Keratinocyte (primary cell): ENCODE results near the gene TSPEAR. TPM values are rescaled to one million over a fixed set of nuclear protein-coding genes. Genes with fewer than 3 reads are reported as not detected.

ENCODE experiments used
- DNase-seq: peaks from one replicate; pipeline ENCODE4 v3.0.0-alpha.2; 2011; ENCODE audit warnings: low read depth, missing footprints, low spot score
- FAIRE-seq: peaks from 2 replicates; lab custom pipeline; 2011; peaks lifted over from hg19 to GRCh38; lab: Jason Lieb, UNC
- H2AFZ ChIP-seq: 2 replicates; pipeline ENCODE4 v1.6.0; 2012; ENCODE audit warnings: low read length, control low read depth, inconsistent platforms; ENCODE audit not compliant: control insufficient read depth
- H3K27ac ChIP-seq: 2 replicates; pipeline ENCODE4 v1.5.1; 2011; ENCODE audit warnings: low read length; ENCODE audit not compliant: control insufficient read depth, insufficient read depth
- H3K27me3 ChIP-seq: 3 replicates; pipeline ENCODE4 v1.6.0; 2011; ENCODE audit warnings: low read length; ENCODE audit not compliant: control insufficient read depth, insufficient read depth; ENCODE audit errors: extremely low read depth
- H3K36me3 ChIP-seq, 2 experiments: 2 replicates in 1 of 2; 3 replicates in 1 of 2; pipeline ENCODE4 v1.5.1; 2011; ENCODE audit warnings: low read length in 2 of 2, mild to moderate bottlenecking in 1 of 2; ENCODE audit not compliant: control insufficient read depth in 2 of 2, insufficient read depth in 2 of 2; ENCODE audit errors: extremely low read depth in 1 of 2
- H3K4me1 ChIP-seq: 3 replicates; pipeline ENCODE4 v1.5.1; 2011; ENCODE audit warnings: low read length; ENCODE audit not compliant: control insufficient read depth, insufficient read depth; ENCODE audit errors: extremely low read depth
- H3K4me2 ChIP-seq: 3 replicates; pipeline ENCODE4 v1.6.0; 2011; ENCODE audit warnings: low read depth, low read length; ENCODE audit not compliant: control insufficient read depth, insufficient read depth; ENCODE audit errors: extremely low read depth
- H3K4me3 ChIP-seq, 3 experiments: fragments of 200-600 bp in 1 of 3; sonication (generic) in 1 of 3; 2 replicates in 2 of 3; 3 replicates in 1 of 3; pipeline ENCODE4 v1.5.1; 2011 to 2016; ENCODE audit warnings: low read length in 3 of 3, mild to moderate bottlenecking in 3 of 3, control low read depth in 2 of 3, inconsistent platforms in 1 of 3, low read depth in 1 of 3, mixed read lengths in 1 of 3, mixed run types in 1 of 3, moderate library complexity in 1 of 3; ENCODE audit not compliant: control insufficient read depth in 2 of 3, insufficient read depth in 2 of 3; ENCODE audit errors: extremely low read depth in 1 of 3
- H3K79me2 ChIP-seq: 2 replicates; pipeline ENCODE4 v1.6.0; 2012; ENCODE audit warnings: low read length; ENCODE audit not compliant: control insufficient read depth, insufficient read depth
- H3K9ac ChIP-seq: 3 replicates; pipeline ENCODE4 v1.6.0; 2011; ENCODE audit warnings: low read length; ENCODE audit not compliant: control insufficient read depth, insufficient read depth; ENCODE audit errors: extremely low read depth
- H3K9me1 ChIP-seq: 3 replicates; pipeline ENCODE4 v1.6.0; 2011; ENCODE audit warnings: low read length; ENCODE audit not compliant: control insufficient read depth, insufficient read depth; ENCODE audit errors: extremely low read depth
- H3K9me3 ChIP-seq: 2 replicates; pipeline ENCODE4 v1.5.1; 2012; ENCODE audit warnings: low read depth, low read length; ENCODE audit not compliant: control insufficient read depth
- H4K20me1 ChIP-seq: 3 replicates; pipeline ENCODE4 v1.6.0; 2011; ENCODE audit warnings: low read length; ENCODE audit not compliant: control insufficient read depth, insufficient read depth; ENCODE audit errors: extremely low read depth
- CTCF ChIP-seq, 3 experiments: IDR thresholded peaks in 1 of 3; conservative IDR thresholded peaks in 1 of 3; optimal IDR thresholded peaks in 1 of 3; 2 replicates in 2 of 3; 3 replicates in 1 of 3; pipeline versions ENCODE3 to v1.5.1; 2011; ENCODE audit warnings: low read length in 3 of 3, mild to moderate bottlenecking in 3 of 3, moderate library complexity in 2 of 3, control low read depth in 1 of 3, inconsistent platforms in 1 of 3; ENCODE audit not compliant: insufficient read depth in 2 of 3; ENCODE audit errors: extremely low read depth in 1 of 3
- EZH2 ChIP-seq: IDR thresholded peaks from one replicate; pipeline ENCODE4 v1.6.1; 2012; ENCODE audit warnings: inconsistent platforms, mild to moderate bottlenecking, low read length, moderate library complexity
- dilution Hi-C: fragments of 300-500 bp; cut with MboI; formaldehyde crosslinking; loops from one replicate; pipeline ENCODE4 v1.7.0; 2020; ENCODE audit warnings: low sequenced_read_pairs; ENCODE audit not compliant: extremely low pct_ligation_motif_present
- polyA plus RNA-seq, 5 experiments: library from polyadenylated mRNA; depleted of rRNA in 3 of 5; stranded (reverse) in 3 of 5; stranded (forward) in 1 of 5; unstranded in 1 of 5; fragments of >200 nt; gene quantifications; 1 replicate in 1 of 5; 2 replicates in 3 of 5; 3 replicates in 1 of 5; pipeline versions ENCODE4 v1.2.1 to v1.2.3, GENCODE V29; 2011 to 2012; ENCODE audit warnings: missing spikeins in 2 of 5, low read depth in 1 of 5, low replicate concordance in 1 of 5

TSPEAR gene
- polyA plus RNA-seq, 1 donor (not counting 4 experiments of a cell fraction or from before 2014, with no cell fraction given): 0.12 TPM

- H3K36me3 ChIP-seq: no peaks in the 10 kb centered on the region
- H3K4me1 ChIP-seq: no peaks in the 10 kb centered on the region
- no peak overlapping the region for H3K9ac ChIP-seq
- H3K27me3 ChIP-seq: no peaks in the 10 kb centered on the region
- H3K79me2 ChIP-seq: no peaks in the 10 kb centered on the region
- DNase-seq (no peak), FAIRE-seq (no peak)
- H3K9me3 ChIP-seq: peaks cover 3% of the 10 kb centered on the region
- no peaks in the 10 kb centered on the region for H4K20me1 ChIP-seq
- no peak overlapping the region for H3K4me3 ChIP-seq
- dilution Hi-C loops: no loop called here
- H3K4me2 ChIP-seq: no peak overlapping the region
- no peak for TF ChIP-seq CTCF (optimal IDR thresholded peaks at IDR 0.05 in 1 of 3, IDR thresholded peaks at IDR 0.05 in 1 of 3, conservative IDR thresholded peaks at IDR 0.05 in 1 of 3; ENCODE audit: extremely low read depth in 1 of 3, insufficient read depth in 2 of 3, low read length in 3 of 3)
- TF ChIP-seq EZH2: no peak
- no peak overlapping the region for H2AFZ ChIP-seq
- H3K9me1 ChIP-seq: no peaks in the 10 kb centered on the region
- H3K27ac ChIP-seq: no peak overlapping the region
These were observed 79.3 kb downstream of the TSPEAR start for GRCh38 chr21:44632067-44632466.

- dilution Hi-C loops: no loop called here
- Histone ChIP-seq H3K9ac (no peak overlapping the region), H3K79me2 (no peaks in the 10 kb centered on the region), H4K20me1 (no peaks in the 10 kb centered on the region), H3K36me3 (no peaks in the 10 kb centered on the region), H3K4me2 (no peak overlapping the region), H3K9me1 (no peaks in the 10 kb centered on the region), H3K4me1 (no peaks in the 10 kb centered on the region), H2AFZ (no peak overlapping the region), H3K27ac (no peak overlapping the region), H3K4me3 (no peak overlapping the region), H3K9me3 (peaks cover 8% of the 10 kb centered on the region), H3K27me3 (no peaks in the 10 kb centered on the region)
- no peak for FAIRE-seq
- DNase-seq: no peak
- TF ChIP-seq EZH2: no peak
- no peak for TF ChIP-seq CTCF (optimal IDR thresholded peaks at IDR 0.05 in 1 of 3, IDR thresholded peaks at IDR 0.05 in 1 of 3, conservative IDR thresholded peaks at IDR 0.05 in 1 of 3; ENCODE audit: extremely low read depth in 1 of 3, insufficient read depth in 2 of 3, low read length in 3 of 3)
These were observed 80.9 kb downstream of the TSPEAR start for GRCh38 chr21:44630440-44630839.
